WTC11 (cell line): Measurements from ENCODE around the gene LCN1.

Experiments
- JUN ChIP-seq: sonication (generic); formaldehyde crosslinking; IDR thresholded peaks from 2 replicates; pipeline ENCODE4 v1.8.0; 2023; ENCODE audit warnings: mild to moderate bottlenecking, missing genetic modification reagents
- OVOL2 ChIP-seq: fragments of 250-450 bp; sonication (Bioruptor Pico); IDR thresholded peaks from 2 replicates; pipeline ENCODE4 v1.9.0; 2021; ENCODE audit warnings: mild to moderate bottlenecking, borderline replicate concordance
- SMAD3 ChIP-seq: sonication (generic); formaldehyde crosslinking; IDR thresholded peaks from 2 replicates; pipeline ENCODE4 v1.8.0; 2022; ENCODE audit warnings: missing genetic modification reagents, mild to moderate bottlenecking, borderline replicate concordance
- TEAD1 ChIP-seq: sonication (generic); formaldehyde crosslinking; IDR thresholded peaks from 2 replicates; pipeline ENCODE4 v1.8.0; 2022; ENCODE audit warnings: mild to moderate bottlenecking, missing genetic modification reagents
- TF ChIP-seq, protein P1 (sequence below): fragments of 200-600 bp; IDR thresholded peaks from 2 replicates; pipeline ENCODE4 v1.8.0; 2022; ENCODE audit warnings: antibody characterized with exemption
- TF ChIP-seq, protein P2 (sequence below): sonication (generic); formaldehyde crosslinking; IDR thresholded peaks from 2 replicates; pipeline ENCODE4 v1.8.0; 2022; ENCODE audit warnings: mild to moderate bottlenecking, missing genetic modification reagents
- TF ChIP-seq, protein P3 (sequence below): sonication (generic); formaldehyde crosslinking; IDR thresholded peaks from 2 replicates; pipeline ENCODE4 v1.8.1; 2023; ENCODE audit warnings: mild to moderate bottlenecking, missing genetic modification reagents, moderate library complexity

DNA sequence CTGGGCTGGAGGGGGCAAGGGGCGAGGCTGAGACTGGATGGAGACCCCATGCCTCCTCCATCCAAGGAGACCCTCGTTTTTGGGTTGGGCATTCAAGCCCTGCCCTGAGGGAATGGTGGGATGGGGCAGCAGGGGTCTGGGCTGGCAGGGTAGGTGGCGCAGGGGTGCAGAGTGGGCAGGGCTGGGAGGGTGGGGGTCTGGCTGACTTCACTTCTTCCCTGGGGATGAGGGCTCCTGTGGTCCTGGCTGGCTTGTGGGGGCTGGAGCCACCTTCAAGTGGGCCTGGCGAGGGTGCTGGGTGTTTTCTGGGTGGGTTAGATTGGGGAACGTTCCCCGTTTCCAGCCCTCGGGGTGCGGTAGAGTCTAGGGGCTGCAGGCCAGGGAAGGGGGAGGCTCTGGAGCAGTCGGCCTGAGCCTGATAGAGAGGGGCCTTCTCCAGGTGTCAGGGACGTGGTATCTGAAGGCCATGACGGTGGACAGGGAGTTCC is 412 bp downstream of the LCN1 start:
- TF ChIP-seq JUN (CRISPR knock-in tag) (no peak), OVOL2 (CRISPR knock-in tag) (no peak), TEAD1 (CRISPR knock-in tag) (no peak), SMAD3 (CRISPR knock-in tag) (no peak)
- TF ChIP-seq, protein P1, sequence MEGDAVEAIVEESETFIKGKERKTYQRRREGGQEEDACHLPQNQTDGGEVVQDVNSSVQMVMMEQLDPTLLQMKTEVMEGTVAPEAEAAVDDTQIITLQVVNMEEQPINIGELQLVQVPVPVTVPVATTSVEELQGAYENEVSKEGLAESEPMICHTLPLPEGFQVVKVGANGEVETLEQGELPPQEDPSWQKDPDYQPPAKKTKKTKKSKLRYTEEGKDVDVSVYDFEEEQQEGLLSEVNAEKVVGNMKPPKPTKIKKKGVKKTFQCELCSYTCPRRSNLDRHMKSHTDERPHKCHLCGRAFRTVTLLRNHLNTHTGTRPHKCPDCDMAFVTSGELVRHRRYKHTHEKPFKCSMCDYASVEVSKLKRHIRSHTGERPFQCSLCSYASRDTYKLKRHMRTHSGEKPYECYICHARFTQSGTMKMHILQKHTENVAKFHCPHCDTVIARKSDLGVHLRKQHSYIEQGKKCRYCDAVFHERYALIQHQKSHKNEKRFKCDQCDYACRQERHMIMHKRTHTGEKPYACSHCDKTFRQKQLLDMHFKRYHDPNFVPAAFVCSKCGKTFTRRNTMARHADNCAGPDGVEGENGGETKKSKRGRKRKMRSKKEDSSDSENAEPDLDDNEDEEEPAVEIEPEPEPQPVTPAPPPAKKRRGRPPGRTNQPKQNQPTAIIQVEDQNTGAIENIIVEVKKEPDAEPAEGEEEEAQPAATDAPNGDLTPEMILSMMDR = no peak
- TF ChIP-seq, protein P2, sequence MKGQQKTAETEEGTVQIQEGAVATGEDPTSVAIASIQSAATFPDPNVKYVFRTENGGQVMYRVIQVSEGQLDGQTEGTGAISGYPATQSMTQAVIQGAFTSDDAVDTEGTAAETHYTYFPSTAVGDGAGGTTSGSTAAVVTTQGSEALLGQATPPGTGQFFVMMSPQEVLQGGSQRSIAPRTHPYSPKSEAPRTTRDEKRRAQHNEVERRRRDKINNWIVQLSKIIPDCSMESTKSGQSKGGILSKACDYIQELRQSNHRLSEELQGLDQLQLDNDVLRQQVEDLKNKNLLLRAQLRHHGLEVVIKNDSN (CRISPR knock-in tag) = no peak
- TF ChIP-seq, protein P3, sequence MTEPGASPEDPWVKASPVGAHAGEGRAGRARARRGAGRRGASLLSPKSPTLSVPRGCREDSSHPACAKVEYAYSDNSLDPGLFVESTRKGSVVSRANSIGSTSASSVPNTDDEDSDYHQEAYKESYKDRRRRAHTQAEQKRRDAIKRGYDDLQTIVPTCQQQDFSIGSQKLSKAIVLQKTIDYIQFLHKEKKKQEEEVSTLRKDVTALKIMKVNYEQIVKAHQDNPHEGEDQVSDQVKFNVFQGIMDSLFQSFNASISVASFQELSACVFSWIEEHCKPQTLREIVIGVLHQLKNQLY (CRISPR knock-in tag) = no peak
